H9 (cell line): ENCODE measurements around the gene NDC1. TPM values are rescaled to one million over a fixed set of nuclear protein-coding genes. Genes with fewer than 3 reads are reported as not detected.

Source experiments
- DNase-seq: peaks from one replicate; pipeline ENCODE4 v3.0.0-alpha.2; 2017
- H2AFZ ChIP-seq: one replicate; pipeline ENCODE4 v1.6.1; 2013; ENCODE audit warnings: mild to moderate bottlenecking, low read length, control low read depth, moderate library complexity
- H2AK5ac ChIP-seq: 2 replicates; pipeline ENCODE4 v1.6.1; 2013; ENCODE audit warnings: low read length, control low read depth, mixed read lengths; ENCODE audit not compliant: insufficient read length
- H2BK120ac ChIP-seq: one replicate; pipeline ENCODE4 v1.6.1; 2013; ENCODE audit warnings: low read depth, mild to moderate bottlenecking, low read length, control low read depth, inconsistent platforms; ENCODE audit not compliant: poor library complexity, severe bottlenecking
- H2BK12ac ChIP-seq: 2 replicates; pipeline ENCODE4 v1.6.1; 2013; ENCODE audit warnings: low read length, control low read depth, mixed read lengths, low read depth; ENCODE audit not compliant: insufficient read length
- H2BK15ac ChIP-seq: 2 replicates; pipeline ENCODE4 v1.6.1; 2013; ENCODE audit warnings: low read depth, low read length, control low read depth
- H2BK20ac ChIP-seq: one replicate; pipeline ENCODE4 v1.6.1; 2013; ENCODE audit warnings: low read depth, mild to moderate bottlenecking, low read length, control low read depth, inconsistent platforms; ENCODE audit not compliant: poor library complexity, severe bottlenecking
- H2BK5ac ChIP-seq: 2 replicates; pipeline ENCODE4 v1.6.1; 2013; ENCODE audit warnings: low read length, control low read depth, mixed read lengths; ENCODE audit not compliant: insufficient read length
- H3K14ac ChIP-seq: 2 replicates; pipeline ENCODE4 v1.6.1; 2013; ENCODE audit warnings: low read length, control low read depth; ENCODE audit not compliant: insufficient read depth
- H3K18ac ChIP-seq: 2 replicates; pipeline ENCODE4 v1.6.1; 2013; ENCODE audit warnings: low read depth, mild to moderate bottlenecking, mixed read lengths, low read length, control low read depth; ENCODE audit not compliant: insufficient read length
- H3K23ac ChIP-seq: 2 replicates; pipeline ENCODE4 v1.6.1; 2013; ENCODE audit warnings: low read length, control low read depth, mixed read lengths, low read depth; ENCODE audit not compliant: insufficient read length
- H3K23me2 ChIP-seq: 2 replicates; pipeline ENCODE4 v1.6.1; 2013; ENCODE audit warnings: low read depth, mild to moderate bottlenecking, mixed read lengths, low read length, control low read depth; ENCODE audit not compliant: insufficient read length, poor library complexity, severe bottlenecking
- H3K27ac ChIP-seq: 2 replicates; pipeline ENCODE4 v1.5.1; 2013; ENCODE audit warnings: low read length, control low read depth, mixed read lengths, low read depth; ENCODE audit not compliant: insufficient read length
- H3K27me3 ChIP-seq: 2 replicates; pipeline ENCODE4 v1.6.1; 2013; ENCODE audit warnings: low read length, control low read depth, inconsistent platforms; ENCODE audit not compliant: insufficient read depth
- H3K4ac ChIP-seq: 2 replicates; pipeline ENCODE4 v1.6.1; 2013; ENCODE audit warnings: low read depth, mild to moderate bottlenecking, control low read depth, inconsistent platforms, low read length, moderate library complexity
- H3K4me1 ChIP-seq: 2 replicates; pipeline ENCODE4 v1.6.1; 2013; ENCODE audit warnings: low read length, control low read depth, inconsistent platforms; ENCODE audit not compliant: insufficient read depth
- H3K4me2 ChIP-seq: 2 replicates; pipeline ENCODE4 v1.6.1; 2013; ENCODE audit warnings: low read length, control low read depth, mixed read lengths; ENCODE audit not compliant: insufficient read length, insufficient read depth
- H3K56ac ChIP-seq: 2 replicates; pipeline ENCODE4 v1.6.1; 2013; ENCODE audit warnings: low read depth, mild to moderate bottlenecking, mixed read lengths, low read length, control low read depth; ENCODE audit not compliant: insufficient read length
- H3K79me1 ChIP-seq: 2 replicates; pipeline ENCODE4 v1.6.1; 2013; ENCODE audit warnings: low read depth, mild to moderate bottlenecking, moderate library complexity, low read length, control low read depth, inconsistent platforms; ENCODE audit not compliant: insufficient read depth, poor library complexity, severe bottlenecking
- H3K79me2 ChIP-seq: 2 replicates; pipeline ENCODE4 v1.6.1; 2013; ENCODE audit warnings: low read length, control low read depth, inconsistent platforms; ENCODE audit not compliant: insufficient read depth
- H3K9ac ChIP-seq: 2 replicates; pipeline ENCODE4 v1.6.1; 2013; ENCODE audit warnings: low read length, control low read depth, mixed read lengths; ENCODE audit not compliant: insufficient read length; ENCODE audit errors: extremely low read depth
- H3K9me3 ChIP-seq: one replicate; pipeline ENCODE4 v1.6.1; 2013; ENCODE audit warnings: low read depth, low read length, inconsistent platforms; ENCODE audit not compliant: control insufficient read depth
- H3T11ph ChIP-seq: one replicate; pipeline ENCODE4 v1.6.1; 2013; ENCODE audit warnings: mild to moderate bottlenecking, low read length, control low read depth, inconsistent platforms
- H4K20me1 ChIP-seq: one replicate; pipeline ENCODE4 v1.6.1; 2013; ENCODE audit not compliant: control insufficient read depth, insufficient read length, insufficient read depth
- H4K5ac ChIP-seq: 2 replicates; pipeline ENCODE4 v1.6.1; 2013; ENCODE audit warnings: low read depth, mild to moderate bottlenecking, mixed read lengths, low read length, control low read depth; ENCODE audit not compliant: insufficient read length
- H4K8ac ChIP-seq: replicated peaks from 2 replicates; pipeline ENCODE4 v1.6.1; 2013; ENCODE audit warnings: low read length, control low read depth, mixed read lengths, low read depth; ENCODE audit not compliant: insufficient read length
- H4K91ac ChIP-seq: 2 replicates; pipeline ENCODE4 v1.6.1; 2013; ENCODE audit warnings: low read depth, mild to moderate bottlenecking, moderate library complexity, mixed read lengths, low read length, control low read depth; ENCODE audit not compliant: insufficient read length
- H3K27ac Mint-ChIP-seq, 3 experiments: 2 replicates in 2 of 3; 3 replicates in 1 of 3; pipeline ENCODE4 v1.8.0; 2020 to 2021; ENCODE audit warnings: mixed read lengths in 3 of 3, mild to moderate bottlenecking in 1 of 3, moderate library complexity in 1 of 3
- H3K27me3 Mint-ChIP-seq: 2 replicates; pipeline ENCODE4 v1.8.0; 2021; ENCODE audit warnings: low read depth, mild to moderate bottlenecking, moderate library complexity, mixed read lengths
- H3K36me3 Mint-ChIP-seq, 3 experiments: 2 replicates in 2 of 3; 3 replicates in 1 of 3; pipeline ENCODE4 v1.8.0; 2020 to 2021; ENCODE audit warnings: low read depth in 3 of 3, mixed read lengths in 3 of 3; ENCODE audit not compliant: insufficient read depth in 1 of 3
- H3K4me1 Mint-ChIP-seq, 2 experiments: 2 replicates each; pipeline ENCODE4 v1.8.0; 2020; ENCODE audit warnings: mixed read lengths in 2 of 2
- H3K4me3 Mint-ChIP-seq, 2 experiments: 2 replicates in 1 of 2; 3 replicates in 1 of 2; pipeline ENCODE4 v1.8.0; 2020 to 2021; ENCODE audit warnings: mild to moderate bottlenecking in 2 of 2, mixed read lengths in 2 of 2, moderate library complexity in 1 of 2
- H3K9me3 Mint-ChIP-seq, 2 experiments: 2 replicates in 1 of 2; 3 replicates in 1 of 2; pipeline ENCODE4 v1.8.0; 2020; ENCODE audit warnings: mild to moderate bottlenecking in 2 of 2, mixed read lengths in 2 of 2, moderate library complexity in 1 of 2
- CTCF ChIP-seq: fragments of 200-600 bp; sonication (generic); conservative IDR thresholded peaks from 3 replicates; pipeline ENCODE4 v1.8.0; 2021; ENCODE audit warnings: antibody characterized with exemption, mild to moderate bottlenecking
- WGBS: extraction: QIAGEN DNeasy Blood & Tissue Kit; methylation state at CpG from one replicate; pipeline ENCODE4 v1.1.7; 2013; ENCODE audit warnings: missing lambda C conversion rate, low lambda C conversion rate, mixed read lengths; ENCODE audit not compliant: insufficient read length; ENCODE audit errors: extremely low coverage; 5-methylcytosine and 5-hydroxymethylcytosine counted together
- total RNA-seq: library from RNA; stranded (reverse); gene quantifications from 2 replicates; pipeline ENCODE4 v1.2.1, GENCODE V29; 2021

The NDC1 gene
- total RNA-seq, 1 experiment from 2014 or later = 49.3 TPM

GRCh38 chr1:53811414-53811851 lies 26.7 kb downstream of the NDC1 start:
- Histone ChIP-seq H2BK120ac (no peak overlapping the region), H3K9ac (no peak overlapping the region), H3K23ac (no peak overlapping the region), H2BK5ac (no peak overlapping the region), H4K20me1 (no peaks in the 10 kb centered on the region), H3K4ac (no peak overlapping the region), H2BK12ac (no peak overlapping the region), H4K91ac (no peak overlapping the region), H3K4me2 (no peak overlapping the region), H3K23me2 (no peaks in the 10 kb centered on the region), H3K56ac (no peak overlapping the region), H3K27me3 (no peaks in the 10 kb centered on the region), H3K4me1 (no peaks in the 10 kb centered on the region), H3K18ac (no peak overlapping the region), H4K5ac (no peak overlapping the region), H3K79me1 (no peaks in the 10 kb centered on the region), H2BK15ac (no peak overlapping the region), H2AK5ac (no peak overlapping the region), H3T11ph (no peak overlapping the region), H3K79me2 (no peaks in the 10 kb centered on the region), H3K27ac (no peak overlapping the region), H3K9me3 (no peaks in the 10 kb centered on the region), H2AFZ (no peak overlapping the region), H2BK20ac (no peak overlapping the region), H4K8ac (no peak overlapping the region), H3K14ac (no peak overlapping the region)
- peak; percentile 66 for TF ChIP-seq CTCF
- Mint-ChIP-seq H3K27ac (peak overlapping the region; percentile 53 to 95 (median 77); a peak in 6 of 7 replicates), H3K4me1 (peaks cover 14 to 22% of the 10 kb centered on the region in 2 experiments), H3K27me3 (no peaks in the 10 kb centered on the region), H3K4me3 (no peak overlapping the region), H3K9me3 (no peaks in the 10 kb centered on the region), H3K36me3 (peaks cover 61 to 77% (median 75%) of the 10 kb centered on the region in 3 experiments)
- DNase-seq = peak; percentile 74
- no CpG with 5 or more reads among the region's 4 CpGs for WGBS
